ENCODE data around the gene CTSD.

GRCh38 chr11:1784761-1785650 lies 21.3 kb upstream of the CTSD start:
- TF ChIP-seq CTCF (IDR thresholded peaks at IDR 0.05): no peak
- TF ChIP-seq POLR2A (IDR thresholded peaks at IDR 0.05): no peak
- no peak for TF ChIP-seq POLR2AphosphoS5 (IDR thresholded peaks at IDR 0.05)
- no peak for TF ChIP-seq EP300 (IDR thresholded peaks at IDR 0.05)

All from stomach (tissue), 4 donors.